ELF-1 (cell line): ENCODE results near the gene TFDP2.
"Not testable (repeated sequence)": the region's sequence is repeated elsewhere in the genome, so short reads cannot be mapped to it uniquely, and the experiment has no call there.

Experiments used
- DNase-seq: peaks from one replicate; pipeline ENCODE4 v3.0.0-alpha.2; 2016; ENCODE audit warnings: low read depth, low spot score

TFDP2 gene

GRCh38 chr3:142148792-142149672 is at the start of gene TFDP2:
TSS of gene TFDP2 (minus strand) at chr3:142149544. CDS start at chr3:142101749, 47,795 bp downstream.
- peak; percentile 94 for DNase-seq

- DNase-seq = no peak
Observed at GRCh38 chr3:142188846-142189245, 39.5 kb upstream of the TFDP2 start.

GRCh38 chr3:142180761-142181362 is 31.5 kb upstream of the TFDP2 start:
- DNase-seq = peak; percentile 30

GRCh38 chr3:142175478-142175877 is 26.1 kb upstream of the TFDP2 start:
- no peak for DNase-seq

GRCh38 chr3:142174559-142174958 is 25.2 kb upstream of the TFDP2 start:
- DNase-seq = no peak

GRCh38 chr3:142168514-142168913 is 19.2 kb upstream of the TFDP2 start:
- no peak for DNase-seq

- DNase-seq = no peak
Observed at GRCh38 chr3:142165194-142165593, 15.8 kb upstream of the TFDP2 start.

GRCh38 chr3:142159083-142159740 is 9.9 kb upstream of the TFDP2 start:
- DNase-seq = no peak

- DNase-seq = no peak
Observed at GRCh38 chr3:142154186-142154585, 4.8 kb upstream of the TFDP2 start.

GRCh38 chr3:142152384-142152783 is 3.0 kb upstream of the TFDP2 start:
- DNase-seq = no peak

- no peak for DNase-seq
Observed at GRCh38 chr3:142151828-142152227, 2.5 kb upstream of the TFDP2 start.

GRCh38 chr3:142151240-142151639 is 1.9 kb upstream of the TFDP2 start:
- DNase-seq = no peak

- no peak for DNase-seq
Observed at GRCh38 chr3:142150271-142150670, 927 bp upstream of the TFDP2 start.

- DNase-seq = no peak
Observed at GRCh38 chr3:142149673-142149992, 289 bp upstream of the TFDP2 start.

- no peak for DNase-seq
Observed at GRCh38 chr3:142148044-142148791, 1.1 kb downstream of the TFDP2 start.

GRCh38 chr3:142144587-142144986 is 4.8 kb downstream of the TFDP2 start:
- DNase-seq = not testable (repeated sequence)

GRCh38 chr3:142140608-142141285 is 8.6 kb downstream of the TFDP2 start:
- DNase-seq = peak; percentile 38

- not testable (repeated sequence) for DNase-seq
Observed at GRCh38 chr3:142137089-142137488, 12.3 kb downstream of the TFDP2 start.

- no peak for DNase-seq
Observed at GRCh38 chr3:142134799-142135325, 14.5 kb downstream of the TFDP2 start.

GRCh38 chr3:142129516-142130171 is 19.7 kb downstream of the TFDP2 start:
- no peak for DNase-seq
